ENCODE measurements around the gene WRAP73. TPM values are rescaled to one million over a fixed set of nuclear protein-coding genes. Genes with fewer than 3 reads are reported as not detected.

The WRAP73 gene
- total and polyA plus RNA-seq, 9 of the 15 experiments (the other 6 are each of a cell fraction or from before 2014, with no cell fraction given) = 4.3 to 51.8 (median 30.1) TPM

DNA sequence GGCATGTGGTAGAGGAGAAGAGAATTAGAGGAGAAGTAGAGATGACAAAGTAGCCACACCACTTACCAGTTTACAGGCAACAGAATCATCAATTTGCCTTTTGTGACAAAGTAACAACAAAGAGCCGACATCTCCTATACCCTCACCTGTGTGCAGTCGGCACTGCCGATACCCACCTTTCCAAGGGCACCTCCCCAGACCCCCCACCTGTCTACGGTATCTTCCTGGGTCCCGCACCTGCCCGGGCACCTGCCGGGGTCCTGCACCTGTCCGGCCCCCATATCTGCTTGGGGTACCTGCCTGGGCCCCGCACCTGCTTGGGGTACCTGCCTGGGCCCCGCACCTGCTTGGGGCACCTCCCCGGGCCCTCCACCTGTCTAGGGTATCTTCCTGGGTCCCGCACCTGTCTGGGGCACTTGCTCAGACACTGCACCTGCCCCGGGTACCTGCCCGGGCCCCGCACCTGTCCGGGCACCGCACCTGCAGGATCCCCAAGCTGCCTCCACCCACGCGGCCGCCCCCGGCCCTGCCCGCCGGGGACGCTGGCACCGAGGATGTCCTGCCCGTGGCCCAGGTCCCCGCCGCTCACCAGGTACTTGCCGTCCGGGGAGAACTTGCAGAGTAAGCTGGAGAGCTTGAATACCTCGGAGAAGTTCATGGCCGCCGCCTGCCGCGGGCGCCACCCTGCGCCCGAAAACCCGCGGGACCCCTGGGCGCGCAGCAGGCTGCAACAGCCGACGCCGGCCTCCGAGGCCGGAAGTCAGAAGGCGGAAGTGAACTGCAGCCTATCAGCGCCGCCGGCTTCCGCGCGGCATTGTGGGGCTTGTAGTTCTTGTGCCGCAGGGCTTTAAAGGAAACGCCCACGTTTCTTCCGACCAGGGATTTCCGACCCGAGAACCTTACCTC lies at the start of gene WRAP73 (continued):
- TF ChIP-seq, protein P1, sequence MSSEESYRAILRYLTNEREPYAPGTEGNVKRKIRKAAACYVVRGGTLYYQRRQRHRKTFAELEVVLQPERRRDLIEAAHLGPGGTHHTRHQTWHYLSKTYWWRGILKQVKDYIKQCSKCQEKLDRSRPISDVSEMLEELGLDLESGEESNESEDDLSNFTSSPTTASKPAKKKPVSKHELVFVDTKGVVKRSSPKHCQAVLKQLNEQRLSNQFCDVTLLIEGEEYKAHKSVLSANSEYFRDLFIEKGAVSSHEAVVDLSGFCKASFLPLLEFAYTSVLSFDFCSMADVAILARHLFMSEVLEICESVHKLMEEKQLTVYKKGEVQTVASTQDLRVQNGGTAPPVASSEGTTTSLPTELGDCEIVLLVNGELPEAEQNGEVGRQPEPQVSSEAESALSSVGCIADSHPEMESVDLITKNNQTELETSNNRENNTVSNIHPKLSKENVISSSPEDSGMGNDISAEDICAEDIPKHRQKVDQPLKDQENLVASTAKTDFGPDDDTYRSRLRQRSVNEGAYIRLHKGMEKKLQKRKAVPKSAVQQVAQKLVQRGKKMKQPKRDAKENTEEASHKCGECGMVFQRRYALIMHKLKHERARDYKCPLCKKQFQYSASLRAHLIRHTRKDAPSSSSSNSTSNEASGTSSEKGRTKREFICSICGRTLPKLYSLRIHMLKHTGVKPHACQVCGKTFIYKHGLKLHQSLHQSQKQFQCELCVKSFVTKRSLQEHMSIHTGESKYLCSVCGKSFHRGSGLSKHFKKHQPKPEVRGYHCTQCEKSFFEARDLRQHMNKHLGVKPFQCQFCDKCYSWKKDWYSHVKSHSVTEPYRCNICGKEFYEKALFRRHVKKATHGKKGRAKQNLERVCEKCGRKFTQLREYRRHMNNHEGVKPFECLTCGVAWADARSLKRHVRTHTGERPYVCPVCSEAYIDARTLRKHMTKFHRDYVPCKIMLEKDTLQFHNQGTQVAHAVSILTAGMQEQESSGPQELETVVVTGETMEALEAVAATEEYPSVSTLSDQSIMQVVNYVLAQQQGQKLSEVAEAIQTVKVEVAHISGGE (CRISPR knock-in tag; IDR thresholded peaks at IDR 0.05) = peak in 1 of 3 experiments; percentile 66; a peak in 3 of 6 replicates
- TF ChIP-seq FIP1L1 (IDR thresholded peaks at IDR 0.05; ENCODE audit: low read depth, low read length, poor library complexity, severe bottlenecking) (peak; percentile 54), NFE2L1 (tag; IDR thresholded peaks at IDR 0.05; ENCODE audit: borderline replicate concordance, low read depth) (no peak), ZFP1 (CRISPR knock-in tag; IDR thresholded peaks at IDR 0.05) (no peak), ZNF282 (CRISPR knock-in tag; IDR thresholded peaks at IDR 0.05) (no peak), NFIC (IDR thresholded peaks at IDR 0.05) (no peak), POLR2AphosphoS2 (IDR thresholded peaks at IDR 0.05; ENCODE audit: low read length) (no peak), GATAD2A (IDR thresholded peaks at IDR 0.05) (no peak), ZNF695 (CRISPR knock-in tag; IDR thresholded peaks at IDR 0.05) (no peak), MTF1 (CRISPR knock-in tag; IDR thresholded peaks at IDR 0.05; ENCODE audit: borderline replicate concordance) (no peak), ETV6 (IDR thresholded peaks at IDR 0.05; ENCODE audit: borderline replicate concordance in 1 of 2, low read depth in 2 of 2, low read length in 1 of 2) (no peak), ETV6 (CRISPR knock-in tag; IDR thresholded peaks at IDR 0.05; ENCODE audit: borderline replicate concordance) (no peak), ZNF699 (CRISPR knock-in tag; IDR thresholded peaks at IDR 0.05; ENCODE audit: insufficient replicate concordance) (no peak), ATF1 (CRISPR knock-in tag; IDR thresholded peaks at IDR 0.05) (peak; percentile 47), ATF1 (tag; IDR thresholded peaks at IDR 0.05) (peak; percentile 82), NRF1 (conservative IDR thresholded peaks at IDR 0.05 in 1 of 2, IDR thresholded peaks at IDR 0.05 in 1 of 2) (peak; percentile 87 to 89), CSDE1 (IDR thresholded peaks at IDR 0.05) (no peak; a peak in 1 of 4 replicates)
- TF ChIP-seq, protein P2, sequence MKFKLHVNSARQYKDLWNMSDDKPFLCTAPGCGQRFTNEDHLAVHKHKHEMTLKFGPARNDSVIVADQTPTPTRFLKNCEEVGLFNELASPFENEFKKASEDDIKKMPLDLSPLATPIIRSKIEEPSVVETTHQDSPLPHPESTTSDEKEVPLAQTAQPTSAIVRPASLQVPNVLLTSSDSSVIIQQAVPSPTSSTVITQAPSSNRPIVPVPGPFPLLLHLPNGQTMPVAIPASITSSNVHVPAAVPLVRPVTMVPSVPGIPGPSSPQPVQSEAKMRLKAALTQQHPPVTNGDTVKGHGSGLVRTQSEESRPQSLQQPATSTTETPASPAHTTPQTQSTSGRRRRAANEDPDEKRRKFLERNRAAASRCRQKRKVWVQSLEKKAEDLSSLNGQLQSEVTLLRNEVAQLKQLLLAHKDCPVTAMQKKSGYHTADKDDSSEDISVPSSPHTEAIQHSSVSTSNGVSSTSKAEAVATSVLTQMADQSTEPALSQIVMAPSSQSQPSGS (CRISPR knock-in tag; IDR thresholded peaks at IDR 0.05) = no peak
- TF ChIP-seq, protein P3, sequence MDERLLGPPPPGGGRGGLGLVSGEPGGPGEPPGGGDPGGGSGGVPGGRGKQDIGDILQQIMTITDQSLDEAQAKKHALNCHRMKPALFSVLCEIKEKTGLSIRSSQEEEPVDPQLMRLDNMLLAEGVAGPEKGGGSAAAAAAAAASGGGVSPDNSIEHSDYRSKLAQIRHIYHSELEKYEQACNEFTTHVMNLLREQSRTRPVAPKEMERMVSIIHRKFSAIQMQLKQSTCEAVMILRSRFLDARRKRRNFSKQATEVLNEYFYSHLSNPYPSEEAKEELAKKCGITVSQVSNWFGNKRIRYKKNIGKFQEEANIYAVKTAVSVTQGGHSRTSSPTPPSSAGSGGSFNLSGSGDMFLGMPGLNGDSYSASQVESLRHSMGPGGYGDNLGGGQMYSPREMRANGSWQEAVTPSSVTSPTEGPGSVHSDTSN (CRISPR knock-in tag; IDR thresholded peaks at IDR 0.05; ENCODE audit: low read depth) = no peak
- TF ChIP-seq, protein P3 (tag; conservative IDR thresholded peaks at IDR 0.05; ENCODE audit: low read depth) = no peak
